SK-N-DZ (cell line): Measurements from ENCODE around the gene UCKL1.
A peak's percentile ranks its signal among the peaks of the same experiment; 100 is the strongest.
"Not testable (repeated sequence)": the region's sequence is repeated elsewhere in the genome, so short reads cannot be mapped to it uniquely, and the experiment has no call there.

ENCODE experiments used
- DNase-seq: peaks from one replicate; pipeline ENCODE4 v3.0.0-alpha.2; 2015; ENCODE audit warnings: low spot score

The UCKL1 gene

DNA sequence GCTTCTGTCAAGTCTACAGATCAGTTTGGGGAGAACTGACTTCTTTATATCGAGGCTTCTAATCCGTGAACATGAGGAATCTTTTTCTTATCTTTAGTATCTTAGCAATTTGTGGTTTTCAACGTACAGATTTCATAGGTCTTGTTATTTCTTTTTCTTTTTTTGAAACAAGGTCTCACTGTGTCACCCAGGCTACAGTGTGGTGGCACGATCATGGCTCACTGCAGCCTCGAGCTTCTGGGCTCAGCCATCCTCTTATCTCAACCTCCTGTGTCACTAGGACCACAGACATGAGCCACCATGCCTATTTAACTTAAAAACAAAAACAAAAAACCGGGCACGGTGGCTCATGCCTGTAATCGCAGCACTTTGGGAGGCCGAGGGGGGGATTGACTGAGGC, 32.0 kb downstream of the UCKL1 start:
- no peak for DNase-seq

DNA sequence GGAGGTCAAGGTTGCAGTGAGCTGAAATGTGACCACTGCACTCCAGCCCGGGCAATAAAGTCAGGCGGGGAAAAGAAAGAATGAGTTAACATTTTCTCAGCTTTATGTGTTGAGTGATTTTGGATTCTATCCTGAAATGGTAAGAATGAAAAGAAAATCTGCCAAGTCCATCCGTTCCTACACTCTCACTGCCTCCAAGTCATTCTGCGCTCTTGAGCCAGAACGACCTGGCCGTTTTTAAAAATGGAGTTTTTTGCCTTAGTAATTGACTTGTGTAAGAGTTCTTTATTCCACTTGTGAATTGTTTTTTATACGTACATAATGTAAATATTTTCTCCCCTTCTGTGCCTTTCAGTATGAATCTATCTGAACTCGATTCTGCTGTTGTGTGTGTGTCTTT, 32.6 kb downstream of the UCKL1 start:
- DNase-seq, result no peak

DNA sequence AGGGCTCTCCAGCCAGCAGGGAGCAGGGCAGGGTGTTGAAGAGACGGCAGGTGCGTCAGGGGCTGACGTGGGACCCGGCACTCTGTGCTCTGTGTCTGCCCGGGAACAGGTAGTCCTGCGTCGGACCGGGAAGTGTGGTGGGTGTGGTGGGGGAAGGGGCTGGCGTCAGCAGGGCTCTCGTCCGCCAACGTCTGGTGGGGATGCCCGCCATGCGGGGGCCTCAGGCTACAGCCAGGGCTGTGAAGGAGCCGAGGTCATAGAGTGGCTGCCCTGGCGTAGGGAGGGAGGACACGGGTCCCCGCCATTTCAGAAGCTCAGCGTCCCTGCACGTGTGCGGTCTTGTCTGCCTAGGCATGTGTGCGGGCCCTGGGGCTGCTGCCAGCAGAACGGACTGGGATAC, 36.0 kb downstream of the UCKL1 start:
- DNase-seq, result no peak

DNA sequence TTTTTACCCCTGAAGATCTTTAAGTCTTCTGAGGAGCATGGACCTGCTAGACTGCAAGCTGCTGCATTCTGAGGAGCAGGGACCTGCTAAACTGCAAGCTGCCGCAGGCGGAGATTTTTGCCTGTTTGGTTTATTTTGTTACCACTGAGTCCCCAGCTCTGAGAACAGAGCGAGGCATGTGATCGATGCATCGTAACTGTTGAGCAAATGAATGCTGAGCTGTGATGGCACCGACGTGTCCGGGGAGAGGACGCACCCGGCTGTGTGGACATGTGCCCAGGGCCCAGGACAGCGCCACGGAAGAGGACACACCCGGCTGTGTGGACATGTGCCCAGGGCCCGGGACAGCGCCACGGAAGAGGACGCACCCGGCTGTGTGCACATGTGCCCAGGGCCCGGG, 37.1 kb downstream of the UCKL1 start:
- DNase-seq, result no peak

DNA sequence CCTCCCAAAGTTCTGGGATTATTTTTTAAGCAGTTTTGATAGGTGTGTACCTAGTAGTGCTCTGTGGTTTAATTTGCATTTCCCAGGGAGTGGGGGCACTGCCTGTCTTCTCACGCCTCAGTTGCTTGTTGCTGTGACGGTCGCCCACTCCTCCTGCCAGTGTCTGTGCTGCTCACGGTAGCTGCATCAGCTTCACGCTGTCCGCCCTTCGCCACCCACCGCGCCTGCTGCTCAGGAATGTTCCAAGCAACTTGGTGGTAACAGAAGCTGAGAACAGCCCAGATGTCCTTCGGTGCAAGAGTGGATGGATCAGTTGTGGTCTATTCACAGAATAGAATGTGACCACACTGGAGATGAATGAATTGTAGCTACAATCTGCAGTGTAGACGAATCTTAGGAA, 38.4 kb downstream of the UCKL1 start:
- DNase-seq, result no peak

DNA sequence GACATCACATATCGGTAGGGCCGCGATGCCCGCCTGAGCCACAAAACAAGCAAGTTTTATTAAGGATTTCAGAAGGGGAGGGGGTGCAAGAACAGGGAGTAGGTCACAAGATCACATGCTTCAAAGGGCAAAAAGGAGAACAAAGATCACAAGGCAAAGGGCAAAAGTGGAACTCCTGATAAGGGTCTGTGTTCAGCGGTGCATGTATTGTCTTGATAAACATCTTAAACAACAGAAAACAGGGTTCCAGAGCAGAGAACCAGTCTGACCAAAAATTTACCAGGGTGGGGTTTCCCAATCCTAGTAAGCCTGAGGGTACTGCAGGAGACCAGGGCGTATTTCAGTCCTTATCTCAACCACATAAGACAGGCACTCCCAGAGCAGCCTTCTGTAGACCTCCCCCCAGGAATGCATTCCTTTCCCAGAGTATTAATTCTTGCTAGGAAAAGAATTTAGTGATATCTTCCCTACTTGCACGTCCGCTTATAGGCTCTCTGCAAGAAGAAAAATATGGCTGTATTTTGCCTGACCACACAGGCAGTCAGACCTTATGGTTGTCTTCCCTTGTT, 39.8 kb downstream of the UCKL1 start:
- DNase-seq, result not testable (repeated sequence)

DNA sequence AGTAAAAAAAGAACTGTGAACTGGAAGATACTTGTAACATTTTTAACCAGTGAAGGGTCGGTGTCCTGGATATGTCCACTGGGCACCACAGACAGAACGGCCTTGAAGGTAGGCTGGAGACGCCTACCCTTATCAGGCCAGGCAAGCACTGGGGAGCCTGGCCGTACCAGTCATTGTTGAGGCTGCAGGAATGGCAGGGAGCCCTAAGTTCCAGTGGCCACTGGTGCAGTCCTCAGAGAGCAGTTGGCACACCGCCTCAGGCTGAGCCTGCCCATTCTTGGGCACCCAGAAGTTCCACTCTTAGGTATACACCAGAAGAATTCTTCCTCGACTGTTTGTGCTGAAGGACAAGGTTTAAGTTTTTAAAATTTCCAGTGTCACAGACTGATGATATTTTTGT, 40.7 kb downstream of the UCKL1 start:
- no peak for DNase-seq

DNA sequence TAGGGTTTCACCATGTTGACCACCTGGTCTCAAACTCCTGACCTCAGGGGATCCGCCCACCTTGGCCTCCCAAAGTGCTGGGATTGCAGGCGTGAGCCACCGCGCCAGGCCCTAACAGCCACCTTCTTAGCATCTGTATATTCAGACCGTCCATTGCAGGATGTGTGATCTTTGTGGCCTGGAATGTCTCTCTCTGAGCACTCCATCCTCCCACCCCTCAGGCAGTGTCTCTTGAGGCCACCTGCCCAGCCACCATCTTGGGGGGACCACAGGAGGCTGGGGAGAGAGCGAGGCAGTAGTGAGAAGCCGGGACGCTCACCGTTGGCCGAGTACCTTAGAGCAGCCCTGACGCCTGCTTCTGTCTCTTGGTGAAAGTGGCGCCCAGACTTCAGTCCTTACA, 42.4 kb downstream of the UCKL1 start:
- DNase-seq, result no peak

DNA sequence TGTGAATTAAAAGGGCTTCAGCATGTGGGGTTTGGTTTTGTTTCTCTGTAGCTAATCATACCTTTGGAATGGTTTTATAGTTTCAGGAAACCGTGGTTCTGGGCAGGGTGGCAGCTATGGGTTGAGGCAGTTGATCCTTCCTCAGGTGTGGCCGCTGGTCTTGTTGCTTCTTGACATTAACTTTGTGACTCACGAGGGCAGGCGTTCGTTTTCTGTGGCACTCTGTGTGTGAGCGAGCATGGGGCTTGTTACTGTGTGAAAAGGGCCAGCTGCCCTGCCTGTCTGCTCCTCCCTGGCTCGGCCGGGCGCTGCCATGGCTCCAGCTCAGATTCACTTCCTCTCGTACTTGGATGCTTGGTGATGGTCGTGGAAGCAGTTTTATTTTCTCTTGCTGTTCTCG, 45.0 kb downstream of the UCKL1 start:
- DNase-seq, result no peak

DNA sequence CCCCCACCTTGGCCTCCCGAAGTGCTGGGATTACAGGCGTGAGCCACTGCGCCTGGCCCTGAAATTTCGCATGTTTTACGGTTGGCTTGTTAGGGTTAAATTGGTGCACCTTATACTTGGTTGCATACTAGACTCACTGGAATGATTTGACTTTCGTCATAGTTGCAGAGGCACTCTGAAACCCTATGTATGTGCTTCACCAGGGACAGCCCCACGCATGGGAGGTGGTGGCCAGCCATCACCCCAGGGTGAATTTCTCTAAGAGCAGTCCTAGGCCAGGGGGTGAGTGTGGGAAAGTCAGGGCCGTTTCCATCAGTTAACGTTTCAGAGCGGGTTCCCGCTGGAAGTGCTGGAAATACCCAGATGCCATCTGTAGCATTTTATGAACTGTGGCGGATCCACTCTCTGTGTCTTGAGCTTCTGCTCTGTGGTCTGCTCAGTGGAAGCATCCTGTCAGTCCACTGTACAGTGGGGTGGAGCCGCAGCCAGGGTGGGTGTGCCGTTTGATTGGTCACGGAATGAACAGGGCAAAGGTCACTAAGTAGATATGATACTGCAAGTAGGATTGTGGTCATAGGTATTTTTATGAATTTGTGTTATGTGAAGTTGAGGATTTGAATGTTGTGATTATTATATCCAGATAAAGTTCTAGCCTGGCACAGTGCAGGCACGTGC, 48.1 kb downstream of the UCKL1 start:
- DNase-seq, result no peak

DNA sequence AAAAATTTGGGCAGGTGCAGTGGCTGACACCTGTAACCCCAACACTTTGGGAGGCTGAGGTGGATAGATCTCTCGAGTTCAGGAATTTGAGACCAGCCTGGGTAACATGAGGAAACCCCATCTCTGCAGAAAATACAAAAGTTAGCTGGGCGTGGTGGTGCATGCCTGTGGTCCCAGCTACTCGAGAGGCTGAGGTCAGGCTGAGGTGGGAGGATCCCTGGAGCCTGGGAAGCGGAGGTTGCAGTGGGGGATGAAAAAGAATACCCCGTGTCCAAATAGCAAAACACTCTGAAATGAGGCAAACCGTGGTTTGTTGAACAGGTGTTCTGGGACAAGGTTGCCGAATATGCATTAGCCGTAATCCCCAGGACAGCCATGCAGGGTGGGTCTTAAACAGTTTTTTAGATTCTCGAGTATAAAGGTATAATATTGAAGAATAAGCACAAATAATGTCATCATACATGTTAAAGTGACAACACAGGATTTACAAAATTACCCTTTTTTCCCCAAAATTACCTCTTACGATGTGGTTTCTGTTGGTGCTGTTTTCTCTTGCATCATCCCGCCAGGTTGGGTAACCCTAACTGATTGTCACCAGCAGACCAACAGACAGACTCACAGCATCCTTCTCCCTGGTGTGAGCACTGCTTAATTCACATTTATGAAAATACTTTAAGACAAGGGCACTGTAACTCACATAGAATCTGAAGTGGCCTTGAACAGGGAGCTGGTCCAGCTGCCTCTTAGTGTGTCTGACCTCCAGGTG, 52.2 kb downstream of the UCKL1 start:
- DNase-seq, result no peak

DNA sequence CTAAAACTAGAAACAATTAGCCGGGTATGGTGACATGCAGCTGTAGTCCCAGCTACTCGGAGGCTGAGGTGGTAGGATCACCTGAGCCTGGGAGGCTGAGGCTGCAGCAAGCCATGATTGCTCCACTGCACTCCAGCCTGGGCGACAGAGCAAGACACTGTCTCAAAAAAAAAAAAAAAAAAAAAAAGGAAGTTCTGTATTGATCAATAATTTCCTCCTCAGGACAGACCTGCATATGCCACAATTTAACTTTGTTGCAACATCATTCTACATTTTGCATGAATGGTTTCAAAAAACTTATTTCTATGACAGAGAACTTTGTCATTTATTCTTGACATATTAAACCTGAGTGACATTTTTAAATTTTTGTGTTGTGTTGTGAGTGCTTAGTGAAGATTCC, 55.8 kb downstream of the UCKL1 start:
- no peak for DNase-seq

DNA sequence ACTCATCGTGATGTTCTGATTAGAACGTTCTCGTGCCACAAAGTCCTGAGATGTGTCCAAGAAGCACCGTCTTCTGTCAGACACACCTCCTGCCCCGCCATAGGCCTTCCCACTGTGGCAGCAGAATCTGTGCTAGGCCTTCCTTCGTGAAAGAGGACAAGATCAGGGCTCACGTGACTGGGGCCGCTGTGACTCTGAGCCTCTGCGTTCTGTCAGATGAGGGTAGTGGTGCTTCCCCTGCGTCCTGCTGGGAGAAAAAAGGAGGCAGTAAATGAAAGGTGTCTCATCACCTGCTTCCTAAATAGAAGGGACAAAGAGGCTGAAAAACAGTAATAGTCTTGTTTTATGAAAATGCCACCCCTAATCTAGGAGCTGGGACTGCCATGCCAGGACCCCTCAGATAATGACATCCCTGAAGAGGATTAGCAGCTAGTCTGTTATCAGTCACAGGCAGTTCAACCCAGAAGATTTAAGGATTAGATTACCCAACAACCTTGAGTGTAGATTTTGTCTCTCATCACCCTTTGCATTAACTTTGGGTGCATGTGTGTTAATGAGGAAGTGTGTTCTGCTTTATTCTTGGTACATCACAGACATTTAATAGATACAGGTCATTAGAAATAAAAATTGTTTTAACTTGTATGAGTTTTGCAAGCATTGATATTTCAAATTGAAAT, 57.2 kb downstream of the UCKL1 start:
- DNase-seq, result no peak

DNA sequence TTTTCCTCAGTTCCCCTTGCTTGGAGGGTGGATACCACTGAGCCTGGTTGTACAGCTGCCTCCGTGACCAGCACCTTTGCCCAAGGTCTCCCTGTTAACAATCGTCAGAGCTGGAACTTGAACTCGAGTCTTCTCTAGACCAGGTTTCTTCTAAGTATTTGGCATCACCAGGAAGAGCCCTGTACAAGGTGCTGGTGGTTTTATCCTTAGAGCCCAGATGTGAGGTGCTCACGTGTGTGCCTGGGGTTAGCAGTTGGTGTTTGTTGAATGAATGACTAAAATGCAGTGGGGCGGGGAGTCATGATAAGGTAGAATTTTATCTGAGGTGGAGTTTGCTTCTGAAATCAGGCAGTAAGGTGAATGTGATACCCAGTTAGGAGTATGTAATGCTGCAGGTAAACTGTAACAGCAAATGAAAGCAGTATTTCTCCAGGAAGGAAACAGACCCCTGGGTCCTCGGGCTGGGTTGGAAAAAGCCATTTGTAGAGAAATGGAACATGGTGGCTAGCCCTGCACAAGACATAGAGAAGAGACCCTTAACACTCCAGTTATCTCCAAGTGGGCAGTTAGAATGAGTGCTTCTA, 58.1 kb downstream of the UCKL1 start:
- no peak for DNase-seq

DNA sequence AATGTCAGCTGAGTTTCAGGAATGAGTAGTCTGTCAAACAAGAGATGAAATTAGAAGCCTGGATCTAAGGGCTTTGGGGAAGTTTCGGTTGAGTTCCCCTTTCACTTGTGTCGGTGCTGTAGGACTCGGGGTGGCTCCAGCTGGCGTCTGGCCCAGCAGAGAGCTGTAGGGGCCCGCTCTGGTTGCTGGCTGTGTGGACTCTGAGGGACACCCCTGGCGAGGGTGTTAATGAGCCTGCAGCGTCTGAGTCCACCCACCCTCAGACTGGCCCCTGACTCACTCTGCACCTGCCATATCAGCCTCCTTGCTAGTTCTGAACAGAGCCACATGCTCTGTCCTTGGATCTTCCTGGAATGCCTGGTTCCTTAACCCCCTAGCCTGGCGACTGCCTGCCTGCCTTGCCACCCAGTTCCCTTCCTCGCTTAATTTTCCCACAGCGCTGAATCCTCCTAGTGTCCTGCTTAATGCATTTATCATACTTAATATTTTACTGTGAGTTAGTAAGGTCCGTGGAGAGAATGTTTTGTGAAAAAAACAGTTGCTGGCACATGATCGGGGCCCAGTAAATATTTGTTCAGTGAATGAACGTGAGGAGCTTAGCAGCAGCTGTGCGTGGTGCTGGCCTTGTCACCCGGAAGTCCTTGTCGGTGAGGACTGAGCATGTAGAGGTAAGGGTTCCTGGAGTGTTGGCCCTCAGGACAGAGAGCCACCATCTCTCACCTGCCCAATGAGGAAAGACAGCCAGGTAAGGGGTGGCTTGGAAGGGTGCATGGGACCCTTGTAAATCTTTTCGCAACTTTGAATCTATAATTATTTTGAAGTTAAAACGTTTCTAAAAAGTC, 59.7 kb downstream of the UCKL1 start:
- no peak for DNase-seq

DNA sequence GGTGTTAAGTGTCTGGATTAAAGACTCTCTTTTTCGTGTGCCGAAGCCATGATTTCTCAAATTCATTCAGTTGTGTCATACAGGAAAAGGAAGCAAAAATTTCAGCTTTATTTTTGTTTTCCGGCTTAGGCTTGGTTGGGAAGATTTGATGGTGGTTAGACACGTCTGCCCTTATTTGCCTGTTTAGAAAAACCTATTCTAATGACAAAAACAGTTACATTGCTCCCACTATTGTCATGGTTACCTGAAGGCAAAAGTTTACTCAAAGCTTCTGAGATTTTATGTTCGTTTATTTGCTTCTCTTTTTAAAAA, 60.3 kb downstream of the UCKL1 start:
- DNase-seq, result no peak

DNA sequence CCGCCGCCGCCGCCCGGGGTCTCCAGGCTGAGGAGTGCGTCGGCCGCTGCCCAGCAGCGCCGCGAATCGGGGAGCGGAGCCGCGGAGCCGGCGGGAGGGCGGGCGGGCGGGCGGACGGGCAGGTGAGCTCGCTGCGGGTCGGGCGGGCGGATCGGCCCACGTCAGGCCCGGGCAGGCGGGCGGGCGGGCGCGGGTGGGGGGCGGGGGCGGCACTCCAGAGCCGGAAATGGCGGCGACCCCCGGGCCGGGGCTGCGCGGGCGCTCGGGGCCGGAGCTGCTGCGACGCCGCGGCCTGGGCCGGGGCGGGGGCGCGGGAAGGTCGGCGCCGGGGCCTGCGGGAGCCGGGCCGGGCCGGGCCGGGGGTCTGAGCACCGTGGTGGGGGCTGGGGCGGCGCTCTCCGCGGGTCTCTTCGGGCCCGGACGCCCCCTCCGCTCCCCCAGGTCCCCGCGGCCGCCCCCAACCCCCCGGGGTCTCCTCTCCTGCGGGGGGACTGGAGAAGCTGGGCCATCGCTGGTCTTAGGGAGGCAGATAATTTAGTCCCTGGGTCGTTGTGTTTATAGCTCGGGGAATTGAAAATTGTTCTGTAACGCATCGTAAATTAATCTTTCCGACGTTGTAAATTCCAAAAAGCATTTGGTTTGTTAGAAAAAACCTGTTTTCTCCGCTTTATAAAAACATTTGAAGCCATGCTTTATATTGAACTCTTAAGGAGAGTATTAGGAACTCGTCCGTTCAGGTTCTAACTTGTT, 60.8 kb downstream of the UCKL1 start:
- no peak for DNase-seq

DNA sequence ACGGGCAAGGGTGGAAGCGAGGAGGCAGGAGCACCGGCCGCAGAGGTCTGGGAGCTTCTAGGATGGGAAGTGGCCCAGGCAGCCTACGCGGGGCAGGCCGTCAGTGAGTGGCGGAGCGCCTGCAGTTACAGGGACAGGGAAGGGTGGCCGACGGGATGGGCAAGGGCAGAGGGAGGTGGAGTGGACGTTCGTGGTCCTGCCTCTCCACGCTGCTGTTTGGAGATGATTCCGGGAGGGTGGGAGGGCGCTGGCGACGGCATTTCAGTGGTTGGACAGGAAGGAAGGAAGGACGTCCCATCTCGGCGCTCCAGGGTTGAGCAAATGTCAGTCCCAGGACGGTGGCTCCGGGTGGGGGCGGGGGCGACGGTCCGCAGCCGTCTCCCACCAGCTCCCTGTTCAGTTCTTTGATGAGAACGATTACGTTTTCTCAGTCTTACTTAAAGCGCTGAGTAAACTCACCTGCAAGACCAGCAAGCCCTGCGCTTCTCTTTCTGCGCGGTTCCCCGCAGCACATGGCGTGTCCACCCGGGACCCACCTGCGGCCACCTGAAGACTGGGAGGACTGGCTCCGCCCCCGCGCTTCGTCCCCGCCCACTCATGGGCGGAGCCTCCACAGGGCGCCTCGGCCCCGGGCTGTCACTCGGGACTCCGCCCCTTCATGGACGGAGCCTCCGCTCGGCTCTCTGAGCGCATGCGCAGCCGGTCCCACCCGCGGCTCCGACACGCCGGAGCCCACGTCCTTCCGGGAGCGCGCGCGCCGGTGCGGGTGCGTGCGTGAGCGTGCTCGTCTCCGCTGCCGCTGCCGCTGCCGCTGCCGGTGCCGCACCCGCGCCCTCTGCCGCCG, 61.6 kb downstream of the UCKL1 start, which contains the start of gene DNAJC5:
TSS of gene DNAJC5 (plus strand) at position 769 of the 844 bp plus-strand sequence. CDS start 33,220 bp downstream, outside the sequence.
- peak; percentile 96 for DNase-seq

DNA sequence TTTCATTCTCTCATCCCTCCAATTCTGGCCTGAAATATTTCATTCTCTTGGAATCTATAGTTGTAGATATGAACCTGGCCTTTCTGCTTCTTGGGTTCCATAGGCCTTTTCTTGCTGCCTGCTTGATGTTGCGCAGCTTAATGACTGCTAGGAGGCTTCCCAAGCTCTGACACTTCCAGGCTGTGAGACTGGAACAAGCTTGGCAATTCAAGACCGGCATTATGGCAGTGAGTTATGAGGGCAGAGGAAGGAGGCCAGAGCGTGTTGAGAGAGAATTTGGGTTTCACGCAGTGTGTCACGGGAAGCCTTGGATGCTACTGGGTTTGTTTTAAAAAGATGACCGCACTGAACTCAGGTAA, 62.2 kb downstream of the UCKL1 start:
- no peak for DNase-seq

DNA sequence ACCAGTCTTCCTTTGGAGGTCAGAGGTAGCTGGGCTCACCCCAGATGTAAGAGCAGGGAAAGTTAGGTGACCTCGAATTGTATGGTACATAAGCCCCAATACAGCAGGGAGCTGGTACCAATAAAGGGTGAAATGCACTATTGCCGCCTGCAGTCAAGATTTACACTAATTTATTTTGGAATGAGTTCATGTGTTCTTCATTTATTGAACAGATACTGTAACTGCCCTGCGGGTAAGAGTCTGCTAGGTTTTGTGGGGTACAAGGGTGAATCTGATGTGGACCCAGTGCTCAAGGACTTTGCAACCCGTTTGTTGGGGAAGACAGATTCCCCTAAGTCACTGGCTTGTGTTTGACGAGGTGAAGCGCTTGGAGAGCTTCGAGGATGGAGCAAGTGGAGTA, 63.8 kb downstream of the UCKL1 start:
- no peak for DNase-seq
